ENCODE measurements around the gene ABHD12.

The ABHD12 gene

GRCh38 chr20:25346349-25346748, 44.3 kb downstream of the ABHD12 start:
- Histone ChIP-seq H3K27me3 (ENCODE audit: insufficient read depth, low read length) (no peaks in the 10 kb centered on the region), H4K20me1 (ENCODE audit: insufficient read depth, low read length) (no peaks in the 10 kb centered on the region), H3K4me2 (ENCODE audit: low read length) (no peak overlapping the region), H3K4me3 (ENCODE audit: low read depth, low read length, poor library complexity, severe bottlenecking) (no peak overlapping the region), H3K79me2 (ENCODE audit: insufficient read depth, low read length) (peaks cover 9% of the 10 kb centered on the region), H3K9me3 (ENCODE audit: low read length) (no peaks in the 10 kb centered on the region), H2AFZ (ENCODE audit: low read length) (no peak overlapping the region), H3F3A (ENCODE audit: insufficient read depth, low read length) (no peaks in the 10 kb centered on the region), H3K27ac (ENCODE audit: low read depth, low read length, poor library complexity, severe bottlenecking) (no peak overlapping the region), H3K4me1 (ENCODE audit: insufficient read depth, low read length, severe bottlenecking) (peaks cover 12% of the 10 kb centered on the region), H3K9me2 (ENCODE audit: low read depth, low read length) (no peaks in the 10 kb centered on the region), H3K9ac (ENCODE audit: low read length) (no peak overlapping the region), H3K36me3 (ENCODE audit: insufficient read depth, low read length) (no peaks in the 10 kb centered on the region)
- TF ChIP-seq EZH2 (IDR thresholded peaks at IDR 0.05; ENCODE audit: borderline replicate concordance, low read length) (no peak), CTCF (IDR thresholded peaks at IDR 0.05; ENCODE audit: low read length) (no peak)

GRCh38 chr20:25345721-25346120, 44.9 kb downstream of the ABHD12 start:
- no peak overlapping the region for H3K4me2 ChIP-seq (ENCODE audit: low read length)
- H3K9ac ChIP-seq (ENCODE audit: low read length) = no peak overlapping the region
- H3K9me3 ChIP-seq (ENCODE audit: low read length) = no peaks in the 10 kb centered on the region
- H4K20me1 ChIP-seq (ENCODE audit: insufficient read depth, low read length) = no peaks in the 10 kb centered on the region
- TF ChIP-seq CTCF (IDR thresholded peaks at IDR 0.05; ENCODE audit: low read length) = no peak
- TF ChIP-seq EZH2 (IDR thresholded peaks at IDR 0.05; ENCODE audit: borderline replicate concordance, low read length) = no peak
- H3K36me3 ChIP-seq (ENCODE audit: insufficient read depth, low read length) = no peaks in the 10 kb centered on the region
- H3K27me3 ChIP-seq (ENCODE audit: insufficient read depth, low read length) = no peaks in the 10 kb centered on the region
- peaks cover 13% of the 10 kb centered on the region for H3K79me2 ChIP-seq (ENCODE audit: insufficient read depth, low read length)
- H3K9me2 ChIP-seq (ENCODE audit: low read depth, low read length) = no peaks in the 10 kb centered on the region
- no peak overlapping the region for H3K27ac ChIP-seq (ENCODE audit: low read depth, low read length, poor library complexity, severe bottlenecking)
- no peaks in the 10 kb centered on the region for H3F3A ChIP-seq (ENCODE audit: insufficient read depth, low read length)
- H3K4me1 ChIP-seq (ENCODE audit: insufficient read depth, low read length, severe bottlenecking) = peaks cover 18% of the 10 kb centered on the region
- H3K4me3 ChIP-seq (ENCODE audit: low read depth, low read length, poor library complexity, severe bottlenecking) = no peak overlapping the region
- H2AFZ ChIP-seq (ENCODE audit: low read length) = no peak overlapping the region

GRCh38 chr20:25344634-25345033, 46.0 kb downstream of the ABHD12 start:
- no peaks in the 10 kb centered on the region for H4K20me1 ChIP-seq (ENCODE audit: insufficient read depth, low read length)
- H3K4me3 ChIP-seq (ENCODE audit: low read depth, low read length, poor library complexity, severe bottlenecking) = no peak overlapping the region
- TF ChIP-seq EZH2 (IDR thresholded peaks at IDR 0.05; ENCODE audit: borderline replicate concordance, low read length) (no peak), CTCF (IDR thresholded peaks at IDR 0.05; ENCODE audit: low read length) (no peak)
- H3K4me1 ChIP-seq (ENCODE audit: insufficient read depth, low read length, severe bottlenecking) = peaks cover 22% of the 10 kb centered on the region
- H3K27me3 ChIP-seq (ENCODE audit: insufficient read depth, low read length) = no peaks in the 10 kb centered on the region
- no peaks in the 10 kb centered on the region for H3K36me3 ChIP-seq (ENCODE audit: insufficient read depth, low read length)
- H3K4me2 ChIP-seq (ENCODE audit: low read length) = no peak overlapping the region
- no peak overlapping the region for H3K27ac ChIP-seq (ENCODE audit: low read depth, low read length, poor library complexity, severe bottlenecking)
- H3F3A ChIP-seq (ENCODE audit: insufficient read depth, low read length) = no peaks in the 10 kb centered on the region
- H3K9me2 ChIP-seq (ENCODE audit: low read depth, low read length) = no peaks in the 10 kb centered on the region
- H2AFZ ChIP-seq (ENCODE audit: low read length) = no peak overlapping the region
- H3K9me3 ChIP-seq (ENCODE audit: low read length) = no peaks in the 10 kb centered on the region
- H3K9ac ChIP-seq (ENCODE audit: low read length) = no peak overlapping the region
- H3K79me2 ChIP-seq (ENCODE audit: insufficient read depth, low read length) = peaks cover 18% of the 10 kb centered on the region

Measured in OCI-LY1 (cell line).